ENCODE results near the gene ATOX1.
"Not testable (repeated sequence)": the region's sequence is repeated elsewhere in the genome, so short reads cannot be mapped to it uniquely, and the experiment has no call there.

ATOX1 gene

GRCh38 chr5:151737431-151737830 is 21.0 kb downstream of the ATOX1 start:
- no peak overlapping the region for H3K4me3 ChIP-seq
- TF ChIP-seq Cebpa-rat (IDR thresholded peaks at IDR 0.05): no peak
- H3K4me1 ChIP-seq: no peaks in the 10 kb centered on the region
- peaks cover 27% of the 10 kb centered on the region for H3K36me3 ChIP-seq
- H3K9ac ChIP-seq: no peak overlapping the region
- 0 out of 2 replicates have a peak, but pooled peaks cover 3% of the 10 kb centered on the region for H4K20me1 ChIP-seq
- H3K27me3 ChIP-seq: no peaks in the 10 kb centered on the region
- H3K9me3 ChIP-seq: no peaks in the 10 kb centered on the region
- no peak overlapping the region for H3K4me2 ChIP-seq
- no peak overlapping the region for H3K27ac ChIP-seq

DNA sequence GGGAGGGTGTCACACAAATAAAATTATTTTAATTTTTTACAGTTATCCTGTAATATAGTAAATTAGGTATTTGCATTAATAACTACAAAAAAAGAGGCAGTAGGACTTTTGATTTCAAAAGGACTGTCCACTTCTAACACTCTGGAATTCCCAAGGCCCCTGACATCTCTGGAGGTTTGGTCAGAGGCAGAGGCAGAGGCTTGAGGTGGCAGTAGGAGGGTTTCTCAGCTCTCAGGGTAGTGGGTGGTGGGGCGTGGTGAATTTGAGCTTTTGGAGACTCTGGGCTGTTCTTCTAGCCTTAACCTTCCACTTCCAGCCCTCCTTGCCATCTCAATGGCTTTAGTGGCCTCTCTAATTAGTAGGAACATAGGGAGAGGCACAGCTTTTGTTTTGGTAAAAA is 22.8 kb downstream of the ATOX1 start:
- no peaks in the 10 kb centered on the region for H4K20me1 ChIP-seq
- H3K27ac ChIP-seq: no peak overlapping the region
- TF ChIP-seq Cebpa-rat (IDR thresholded peaks at IDR 0.05): no peak
- H3K27me3 ChIP-seq: no peaks in the 10 kb centered on the region
- H3K4me2 ChIP-seq: no peak overlapping the region
- H3K9me3 ChIP-seq: peaks cover 3% of the 10 kb centered on the region
- peaks cover 22% of the 10 kb centered on the region; the same call in 1 of the 2 replicates for H3K36me3 ChIP-seq
- no peak overlapping the region for H3K4me3 ChIP-seq
- no peaks in the 10 kb centered on the region for H3K4me1 ChIP-seq
- no peak overlapping the region for H3K9ac ChIP-seq

DNA sequence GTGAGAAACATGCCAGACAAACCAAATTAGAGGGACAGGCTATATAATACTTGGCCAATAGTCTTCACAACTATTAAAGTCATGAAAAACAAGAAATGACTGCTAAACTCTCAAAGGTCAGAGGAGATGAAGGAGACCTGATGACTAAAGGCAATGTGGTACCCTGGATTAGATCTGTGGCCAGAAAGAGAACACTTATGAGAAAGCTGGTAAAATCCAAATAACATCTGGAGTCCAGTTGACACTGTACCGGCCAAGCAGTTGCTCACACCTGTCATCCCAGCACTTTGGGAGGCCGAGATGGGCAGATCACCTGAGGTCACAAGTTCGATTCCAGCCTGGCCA is 24.4 kb downstream of the ATOX1 start:
- no peak overlapping the region for H3K4me3 ChIP-seq
- peaks cover 19% of the 10 kb centered on the region for H3K9me3 ChIP-seq
- H3K4me2 ChIP-seq: no peak overlapping the region
- no peak for TF ChIP-seq Cebpa-rat (IDR thresholded peaks at IDR 0.05)
- no peaks in the 10 kb centered on the region for H4K20me1 ChIP-seq
- no peak overlapping the region for H3K9ac ChIP-seq
- no peak overlapping the region for H3K27ac ChIP-seq
- H3K36me3 ChIP-seq: peaks cover 36% of the 10 kb centered on the region
- no peaks in the 10 kb centered on the region for H3K27me3 ChIP-seq
- H3K4me1 ChIP-seq: no peaks in the 10 kb centered on the region

GRCh38 chr5:151733358-151734063 is 24.9 kb downstream of the ATOX1 start:
- TF ChIP-seq Cebpa-rat (IDR thresholded peaks at IDR 0.05): no peak
- Histone ChIP-seq H3K27me3 (no peaks in the 10 kb centered on the region), H3K4me3 (no peak overlapping the region), H3K4me2 (no peak overlapping the region), H3K27ac (no peak overlapping the region), H3K4me1 (no peaks in the 10 kb centered on the region), H4K20me1 (no peaks in the 10 kb centered on the region), H3K36me3 (peaks cover 35% of the 10 kb centered on the region), H3K9ac (no peak overlapping the region), H3K9me3 (peaks cover 25% of the 10 kb centered on the region)

DNA sequence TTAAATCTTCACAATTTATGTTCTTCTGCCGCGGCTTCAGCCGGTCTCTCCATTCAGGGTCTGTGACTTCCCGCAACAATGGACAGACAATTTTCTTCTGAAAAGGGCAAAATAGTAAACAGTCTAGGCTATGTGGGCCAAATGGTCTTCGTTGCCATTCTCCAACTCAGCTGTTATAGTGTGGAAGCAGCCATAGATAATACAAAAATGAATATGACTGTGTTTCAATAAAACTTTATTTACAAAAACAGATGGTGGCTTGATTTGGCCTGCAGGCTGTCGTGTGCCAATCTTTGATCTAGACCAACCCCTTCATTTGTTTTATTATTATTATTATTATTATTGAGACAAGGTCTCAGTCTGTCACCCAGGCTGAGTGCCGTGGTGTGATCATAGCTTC is 28.1 kb downstream of the ATOX1 start:
- peaks cover 30% of the 10 kb centered on the region for H3K36me3 ChIP-seq
- H3K9me3 ChIP-seq: peaks cover 27% of the 10 kb centered on the region
- no peak overlapping the region for H3K4me2 ChIP-seq
- no peak overlapping the region for H3K9ac ChIP-seq
- no peak overlapping the region for H3K27ac ChIP-seq
- H3K4me1 ChIP-seq: no peaks in the 10 kb centered on the region
- TF ChIP-seq Cebpa-rat (IDR thresholded peaks at IDR 0.05): no peak
- H4K20me1 ChIP-seq: no peaks in the 10 kb centered on the region
- H3K27me3 ChIP-seq: no peaks in the 10 kb centered on the region
- H3K4me3 ChIP-seq: no peak overlapping the region

DNA sequence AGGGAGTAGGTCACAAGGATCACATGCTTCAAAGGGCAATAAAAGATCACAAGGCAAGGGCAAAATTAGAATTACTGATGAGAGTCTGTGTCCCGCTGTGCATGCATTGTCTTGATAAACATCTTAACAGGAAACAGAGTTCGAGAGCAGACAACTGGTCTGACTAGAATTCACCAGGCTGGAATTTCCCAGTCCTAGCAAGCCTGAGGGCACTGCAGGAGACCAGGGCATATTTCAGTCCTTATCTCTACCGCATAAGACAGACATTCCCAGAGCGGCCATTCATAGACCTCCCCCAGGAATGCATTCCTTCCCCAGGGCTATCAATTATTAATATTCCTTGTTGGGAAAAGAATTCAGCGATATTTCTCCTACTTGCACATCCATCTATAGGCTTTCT is 28.8 kb downstream of the ATOX1 start:
- H3K4me1 ChIP-seq, H3K27me3 ChIP-seq, H3K9ac ChIP-seq, H3K4me2 ChIP-seq, H4K20me1 ChIP-seq, H3K27ac ChIP-seq, H3K4me3 ChIP-seq: not testable (repeated sequence)
- peaks cover 27% of the 10 kb centered on the region for H3K9me3 ChIP-seq
- H3K36me3 ChIP-seq: peaks cover 30% of the 10 kb centered on the region

GRCh38 chr5:151724360-151724759 is 34.1 kb downstream of the ATOX1 start:
- Histone ChIP-seq H4K20me1 (no peaks in the 10 kb centered on the region), H3K4me1 (peaks cover 8% of the 10 kb centered on the region; the same call in 1 of the 2 replicates), H3K27me3 (no peaks in the 10 kb centered on the region), H3K4me2 (no peak overlapping the region), H3K9me3 (peaks cover 11% of the 10 kb centered on the region), H3K4me3 (no peak overlapping the region), H3K27ac (no peak overlapping the region), H3K9ac (no peak overlapping the region), H3K36me3 (0 out of 2 replicates have a peak, but pooled peaks cover under 1% of the 10 kb centered on the region)
- no peak for TF ChIP-seq Cebpa-rat (IDR thresholded peaks at IDR 0.05)

GRCh38 chr5:151722546-151722945 is 35.9 kb downstream of the ATOX1 start:
- no peak overlapping the region for H3K27ac ChIP-seq
- H3K4me2 ChIP-seq: no peak overlapping the region
- no peak for TF ChIP-seq Cebpa-rat (IDR thresholded peaks at IDR 0.05)

DNA sequence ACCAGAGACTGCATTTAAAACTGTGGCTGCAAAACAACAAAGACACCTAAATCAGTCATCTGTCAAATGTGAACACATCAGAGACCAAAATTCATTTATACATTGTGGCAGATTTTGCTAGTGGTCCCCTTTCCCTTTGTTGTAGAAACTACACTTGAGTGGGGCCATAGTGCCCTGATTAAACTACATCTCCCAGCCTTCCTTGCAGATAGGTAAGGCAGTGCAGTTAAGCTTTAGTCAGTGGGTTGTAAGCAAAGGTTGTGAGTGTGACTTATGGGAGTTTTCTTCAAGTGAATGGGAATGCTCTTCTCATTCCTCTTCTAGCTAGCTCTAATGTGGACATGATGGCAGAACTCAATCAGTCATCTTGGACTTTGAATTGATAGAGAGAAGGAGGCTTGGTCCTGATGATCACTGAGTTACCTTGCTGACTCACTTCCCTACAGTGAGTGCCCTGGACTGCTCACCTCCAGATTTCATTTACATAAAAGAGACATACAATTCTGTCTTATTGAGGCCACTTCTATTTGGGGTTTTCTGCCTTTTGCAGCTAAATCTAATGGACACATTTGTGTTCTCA is 36.5 kb downstream of the ATOX1 start:
- Histone ChIP-seq H3K4me2 (no peak overlapping the region), H3K9me3 (no peaks in the 10 kb centered on the region), H3K27me3 (no peaks in the 10 kb centered on the region), H3K27ac (no peak overlapping the region), H4K20me1 (no peaks in the 10 kb centered on the region), H3K4me3 (no peak overlapping the region), H3K9ac (no peak overlapping the region), H3K36me3 (no peaks in the 10 kb centered on the region), H3K4me1 (peaks cover 8% of the 10 kb centered on the region; the same call in 1 of the 2 replicates)
- TF ChIP-seq Cebpa-rat (IDR thresholded peaks at IDR 0.05): no peak

More at GRCh38 chr5:151722546-151722945, 35.9 kb downstream of the ATOX1 start:
- H3K4me1 ChIP-seq: peaks cover 8% of the 10 kb centered on the region; the same call in 1 of the 2 replicates
- no peak overlapping the region for H3K9ac ChIP-seq
- no peak overlapping the region for H3K4me3 ChIP-seq
- H4K20me1 ChIP-seq: no peaks in the 10 kb centered on the region
- no peaks in the 10 kb centered on the region for H3K27me3 ChIP-seq
- no peaks in the 10 kb centered on the region for H3K9me3 ChIP-seq
- no peaks in the 10 kb centered on the region for H3K36me3 ChIP-seq

DNA sequence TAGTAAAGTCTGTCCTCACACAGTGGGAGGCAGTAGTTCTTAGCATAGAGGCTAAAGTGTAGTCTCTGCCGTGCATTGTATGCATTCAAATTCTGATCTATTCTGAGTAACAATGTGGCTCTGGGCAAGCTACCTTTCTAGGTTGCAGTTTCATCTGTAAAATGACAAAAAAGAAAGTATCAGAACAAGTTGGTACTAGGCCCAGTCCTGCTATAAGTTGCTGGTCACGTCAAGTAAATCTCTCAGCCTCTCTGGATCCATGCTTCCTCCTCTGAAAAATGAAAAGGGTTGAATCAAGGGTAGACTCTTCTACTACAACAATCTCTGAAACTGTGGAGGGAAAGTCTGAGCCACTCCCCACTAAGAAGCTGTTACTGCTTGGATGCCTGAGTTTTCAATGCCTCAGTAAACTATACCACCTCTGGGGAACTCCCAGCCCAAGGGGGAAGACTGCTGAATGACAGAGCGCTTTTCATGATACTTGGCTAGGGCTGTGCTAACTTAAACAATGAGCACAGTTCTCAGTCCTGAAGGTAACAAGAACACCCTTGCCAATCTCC is 37.3 kb downstream of the ATOX1 start:
- Histone ChIP-seq H3K27ac (no peak overlapping the region), H3K9ac (no peak overlapping the region)

More for the DNA sequence above, 37.3 kb downstream of the ATOX1 start:
- Histone ChIP-seq H3K9me3 (no peaks in the 10 kb centered on the region), H3K4me3 (no peak overlapping the region), H3K27me3 (no peaks in the 10 kb centered on the region), H3K4me2 (no peak overlapping the region), H3K36me3 (no peaks in the 10 kb centered on the region), H3K4me1 (peaks cover 8% of the 10 kb centered on the region; the same call in 1 of the 2 replicates), H4K20me1 (no peaks in the 10 kb centered on the region)
- no peak for TF ChIP-seq Cebpa-rat (IDR thresholded peaks at IDR 0.05)
